Measurements from ENCODE around the gene KIAA0753. TPM values are rescaled to one million over a fixed set of nuclear protein-coding genes. Genes with fewer than 3 reads are reported as not detected.

Gene KIAA0753
- total and polyA plus RNA-seq, 9 of the 15 experiments (the other 6 are each of a cell fraction or from before 2014, with no cell fraction given) = 2.0 to 9.0 (median 6.9) TPM

GRCh38 chr17:6670999-6671398 is 30.5 kb upstream of the KIAA0753 start (continued):
- TF ChIP-seq, protein P1, sequence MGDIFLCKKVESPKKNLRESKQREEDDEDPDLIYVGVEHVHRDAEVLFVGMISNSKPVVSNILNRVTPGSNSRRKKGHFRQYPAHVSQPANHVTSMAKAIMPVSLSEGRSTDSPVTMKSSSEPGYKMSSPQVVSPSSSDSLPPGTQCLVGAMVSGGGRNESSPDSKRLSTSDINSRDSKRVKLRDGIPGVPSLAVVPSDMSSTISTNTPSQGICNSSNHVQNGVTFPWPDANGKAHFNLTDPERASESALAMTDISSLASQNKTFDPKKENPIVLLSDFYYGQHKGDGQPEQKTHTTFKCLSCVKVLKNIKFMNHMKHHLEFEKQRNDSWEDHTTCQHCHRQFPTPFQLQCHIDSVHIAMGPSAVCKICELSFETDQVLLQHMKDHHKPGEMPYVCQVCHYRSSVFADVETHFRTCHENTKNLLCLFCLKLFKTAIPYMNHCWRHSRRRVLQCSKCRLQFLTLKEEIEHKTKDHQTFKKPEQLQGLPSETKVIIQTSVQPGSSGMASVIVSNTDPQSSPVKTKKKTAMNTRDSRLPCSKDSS (IDR thresholded peaks at IDR 0.05; ENCODE audit: low read depth, partially characterized antibody) = no peak
- TF ChIP-seq ZNF699 (CRISPR knock-in tag; IDR thresholded peaks at IDR 0.05; ENCODE audit: insufficient replicate concordance) = no peak
- TF ChIP-seq, protein P2, sequence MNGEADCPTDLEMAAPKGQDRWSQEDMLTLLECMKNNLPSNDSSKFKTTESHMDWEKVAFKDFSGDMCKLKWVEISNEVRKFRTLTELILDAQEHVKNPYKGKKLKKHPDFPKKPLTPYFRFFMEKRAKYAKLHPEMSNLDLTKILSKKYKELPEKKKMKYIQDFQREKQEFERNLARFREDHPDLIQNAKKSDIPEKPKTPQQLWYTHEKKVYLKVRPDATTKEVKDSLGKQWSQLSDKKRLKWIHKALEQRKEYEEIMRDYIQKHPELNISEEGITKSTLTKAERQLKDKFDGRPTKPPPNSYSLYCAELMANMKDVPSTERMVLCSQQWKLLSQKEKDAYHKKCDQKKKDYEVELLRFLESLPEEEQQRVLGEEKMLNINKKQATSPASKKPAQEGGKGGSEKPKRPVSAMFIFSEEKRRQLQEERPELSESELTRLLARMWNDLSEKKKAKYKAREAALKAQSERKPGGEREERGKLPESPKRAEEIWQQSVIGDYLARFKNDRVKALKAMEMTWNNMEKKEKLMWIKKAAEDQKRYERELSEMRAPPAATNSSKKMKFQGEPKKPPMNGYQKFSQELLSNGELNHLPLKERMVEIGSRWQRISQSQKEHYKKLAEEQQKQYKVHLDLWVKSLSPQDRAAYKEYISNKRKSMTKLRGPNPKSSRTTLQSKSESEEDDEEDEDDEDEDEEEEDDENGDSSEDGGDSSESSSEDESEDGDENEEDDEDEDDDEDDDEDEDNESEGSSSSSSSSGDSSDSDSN (IDR thresholded peaks at IDR 0.05; ENCODE audit: borderline replicate concordance in 1 of 2, low read depth in 2 of 2, low read length in 2 of 2) = no peak

- Histone ChIP-seq H3K4me3 (no peak overlapping the region), H3K27me3 (ENCODE audit: control insufficient read depth in 2 of 2, insufficient read depth in 2 of 2, low read length in 2 of 2) (peaks cover 6 to 48% of the 10 kb centered on the region in 2 experiments; a peak in 4 of 5 replicates), H3K9me3 (replicated peaks; ENCODE audit: control insufficient read depth, insufficient read depth, low read depth, low read length) (no peaks in the 10 kb centered on the region), H3K36me3 (ENCODE audit: control insufficient read depth, insufficient read depth, low read length) (no peaks in the 10 kb centered on the region), H3K79me2 (ENCODE audit: control insufficient read depth, insufficient read depth, low read length) (no peaks in the 10 kb centered on the region), H3K9me1 (ENCODE audit: control insufficient read depth, insufficient read depth, low read length) (no peaks in the 10 kb centered on the region), H3K4me1 (replicated peaks in 1 of 2; ENCODE audit: control insufficient read depth in 2 of 2, insufficient read depth in 2 of 2, low read length in 2 of 2) (no peaks in the 10 kb centered on the region; a peak in 1 of 5 replicates), H3K27ac (ENCODE audit: extremely low read depth, low read depth, low read length) (no peak overlapping the region), H4K20me1 (replicated peaks; ENCODE audit: control insufficient read depth, insufficient read depth, low read length) (no peaks in the 10 kb centered on the region), H2AFZ (ENCODE audit: low read depth, low read length) (no peak overlapping the region), H3K4me2 (ENCODE audit: insufficient read depth, low read length) (no peak overlapping the region), H3K9ac (ENCODE audit: insufficient read depth in 1 of 2, low read depth in 2 of 2, low read length in 2 of 2) (no peak overlapping the region)
- in situ Hi-C loops (cut with MboI) = no loop called here
- DNase-seq (ENCODE audit: extremely low read depth in 1 of 4, low spot score in 3 of 4) (no peak), FAIRE-seq (no peak), ATAC-seq (no peak)
- ChIA-PET POLR2A (no interaction called here), CTCF (ENCODE audit: low intra/inter-chr PET ratio) (no interaction called here)
- no TSS peak for BruUV-seq (replicated peaks)
- WGBS (ENCODE audit: insufficient coverage, low coverage, missing lambda C conversion rate) = 25% methylated on average over 8 of the region's 8 CpGs
- intact Hi-C loops (cut with micrococcal nuclease) = no loop called here
- TF ChIP-seq SNAPC5 (CRISPR knock-in tag; IDR thresholded peaks at IDR 0.05) = no peak
- TF ChIP-seq, protein P3, sequence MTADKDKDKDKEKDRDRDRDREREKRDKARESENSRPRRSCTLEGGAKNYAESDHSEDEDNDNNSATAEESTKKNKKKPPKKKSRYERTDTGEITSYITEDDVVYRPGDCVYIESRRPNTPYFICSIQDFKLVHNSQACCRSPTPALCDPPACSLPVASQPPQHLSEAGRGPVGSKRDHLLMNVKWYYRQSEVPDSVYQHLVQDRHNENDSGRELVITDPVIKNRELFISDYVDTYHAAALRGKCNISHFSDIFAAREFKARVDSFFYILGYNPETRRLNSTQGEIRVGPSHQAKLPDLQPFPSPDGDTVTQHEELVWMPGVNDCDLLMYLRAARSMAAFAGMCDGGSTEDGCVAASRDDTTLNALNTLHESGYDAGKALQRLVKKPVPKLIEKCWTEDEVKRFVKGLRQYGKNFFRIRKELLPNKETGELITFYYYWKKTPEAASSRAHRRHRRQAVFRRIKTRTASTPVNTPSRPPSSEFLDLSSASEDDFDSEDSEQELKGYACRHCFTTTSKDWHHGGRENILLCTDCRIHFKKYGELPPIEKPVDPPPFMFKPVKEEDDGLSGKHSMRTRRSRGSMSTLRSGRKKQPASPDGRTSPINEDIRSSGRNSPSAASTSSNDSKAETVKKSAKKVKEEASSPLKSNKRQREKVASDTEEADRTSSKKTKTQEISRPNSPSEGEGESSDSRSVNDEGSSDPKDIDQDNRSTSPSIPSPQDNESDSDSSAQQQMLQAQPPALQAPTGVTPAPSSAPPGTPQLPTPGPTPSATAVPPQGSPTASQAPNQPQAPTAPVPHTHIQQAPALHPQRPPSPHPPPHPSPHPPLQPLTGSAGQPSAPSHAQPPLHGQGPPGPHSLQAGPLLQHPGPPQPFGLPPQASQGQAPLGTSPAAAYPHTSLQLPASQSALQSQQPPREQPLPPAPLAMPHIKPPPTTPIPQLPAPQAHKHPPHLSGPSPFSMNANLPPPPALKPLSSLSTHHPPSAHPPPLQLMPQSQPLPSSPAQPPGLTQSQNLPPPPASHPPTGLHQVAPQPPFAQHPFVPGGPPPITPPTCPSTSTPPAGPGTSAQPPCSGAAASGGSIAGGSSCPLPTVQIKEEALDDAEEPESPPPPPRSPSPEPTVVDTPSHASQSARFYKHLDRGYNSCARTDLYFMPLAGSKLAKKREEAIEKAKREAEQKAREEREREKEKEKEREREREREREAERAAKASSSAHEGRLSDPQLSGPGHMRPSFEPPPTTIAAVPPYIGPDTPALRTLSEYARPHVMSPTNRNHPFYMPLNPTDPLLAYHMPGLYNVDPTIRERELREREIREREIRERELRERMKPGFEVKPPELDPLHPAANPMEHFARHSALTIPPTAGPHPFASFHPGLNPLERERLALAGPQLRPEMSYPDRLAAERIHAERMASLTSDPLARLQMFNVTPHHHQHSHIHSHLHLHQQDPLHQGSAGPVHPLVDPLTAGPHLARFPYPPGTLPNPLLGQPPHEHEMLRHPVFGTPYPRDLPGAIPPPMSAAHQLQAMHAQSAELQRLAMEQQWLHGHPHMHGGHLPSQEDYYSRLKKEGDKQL (CRISPR knock-in tag; IDR thresholded peaks at IDR 0.05; ENCODE audit: borderline replicate concordance) = no peak
- no peak for TF ChIP-seq TAL1 (IDR thresholded peaks at IDR 0.05)
- TF ChIP-seq ELF1 (tag; IDR thresholded peaks at IDR 0.05) = no peak
- no peak for TF ChIP-seq FUS (optimal IDR thresholded peaks at IDR 0.05; ENCODE audit: low read depth, low read length)
- no peak for TF ChIP-seq CREB5 (CRISPR knock-in tag; IDR thresholded peaks at IDR 0.05)
Measured at GRCh38 chr17:6670571-6670970, 30.1 kb upstream of the KIAA0753 start.

Measured in K562 (cell line).